Ramos (cell line): Measurements from ENCODE around the gene PSMD3.

Experiments used
- in situ Hi-C: fragments of 300-500 bp; cut with MboI; formaldehyde crosslinking; loops from one replicate; pipeline ENCODE4 v1.14.3; 2022; ENCODE audit warnings: low sequenced_read_pairs; ENCODE audit not compliant: unreplicated experiment

Gene PSMD3

GRCh38 chr17:40038882-40039513, 58.4 kb downstream of the PSMD3 start:
- in situ Hi-C loops = no loop called here

- in situ Hi-C loops = no loop called here
Measured at GRCh38 chr17:40041196-40041595, 60.6 kb downstream of the PSMD3 start.
